IgD-negative memory B cell (primary cell): ENCODE data around the gene AJAP1. TPM values are rescaled to one million over a fixed set of nuclear protein-coding genes. Genes with fewer than 3 reads are reported as not detected.

Experiments
- H3K27ac Mint-ChIP-seq, 3 donors: one replicate each; pipeline ENCODE4 v1.8.0; 2020 to 2022; ENCODE audit warnings: mild to moderate bottlenecking in 3 of 3, mixed read lengths in 3 of 3, moderate library complexity in 1 of 3
- H3K27me3 Mint-ChIP-seq: one replicate; pipeline ENCODE4 v1.8.0; 2021; ENCODE audit warnings: mixed read lengths
- H3K36me3 Mint-ChIP-seq: one replicate; pipeline ENCODE4 v1.8.0; 2020; ENCODE audit warnings: mild to moderate bottlenecking, mixed read lengths
- H3K4me1 Mint-ChIP-seq, 3 donors: one replicate each; pipeline ENCODE4 v1.8.0; 2020 to 2022; ENCODE audit warnings: mixed read lengths in 3 of 3, mild to moderate bottlenecking in 1 of 3
- H3K4me3 Mint-ChIP-seq, 4 donors: one replicate each; pipeline ENCODE4 v1.8.0; 2020 to 2022; ENCODE audit warnings: mild to moderate bottlenecking in 4 of 4, mixed read lengths in 4 of 4, moderate library complexity in 3 of 4
- H3K9me3 Mint-ChIP-seq, 3 donors: one replicate each; pipeline ENCODE4 v1.8.0; 2020 to 2021; ENCODE audit warnings: mixed read lengths in 3 of 3, mild to moderate bottlenecking in 1 of 3
- polyA plus RNA-seq: library from polyadenylated mRNA; unstranded; fragments of 300-500 nt; fragmentation: Illumina TruSeq; gene quantifications from one replicate; pipeline ENCODE4 v1.2.3, GENCODE V29; 2021

The AJAP1 gene
- polyA plus RNA-seq, 1 donor from 2014 or later = not detected

DNA sequence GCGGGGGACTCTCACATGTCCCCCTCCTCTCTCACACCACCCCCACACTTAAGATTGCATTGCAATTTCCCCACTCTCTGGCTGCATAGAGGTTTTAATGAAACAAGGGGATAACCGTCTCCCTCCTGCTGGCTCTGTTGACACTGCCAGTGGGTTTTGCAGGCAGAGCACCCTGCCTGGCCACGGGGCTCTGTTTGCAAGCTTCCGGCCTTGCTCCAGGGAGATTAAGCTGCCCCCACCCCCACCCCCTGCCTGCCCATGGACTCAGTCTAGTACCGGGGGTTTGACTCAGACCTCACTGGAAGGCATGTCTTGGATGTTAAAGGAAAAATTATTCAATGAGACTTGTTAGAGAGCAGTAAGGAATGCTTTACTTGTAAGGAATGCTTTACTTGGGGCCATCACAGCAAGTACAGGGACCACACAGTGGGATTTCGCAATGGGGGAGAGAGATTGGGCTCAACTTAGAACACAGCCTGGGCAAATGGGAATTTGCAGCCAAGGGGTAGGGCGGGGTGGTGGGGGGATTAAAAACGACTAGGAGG is 101.0 kb downstream of the AJAP1 start:
- peaks cover 3% of the 10 kb centered on the region for H3K27me3 Mint-ChIP-seq
- peaks cover 0 to 2% (median 0%) of the 10 kb centered on the region in 3 donors for H3K4me1 Mint-ChIP-seq
- H3K36me3 Mint-ChIP-seq = no peaks in the 10 kb centered on the region
- H3K4me3 Mint-ChIP-seq = no peak overlapping the region
- no peak overlapping the region for H3K27ac Mint-ChIP-seq
- peaks cover 2 to 16% (median 3%) of the 10 kb centered on the region in 3 donors for H3K9me3 Mint-ChIP-seq

DNA sequence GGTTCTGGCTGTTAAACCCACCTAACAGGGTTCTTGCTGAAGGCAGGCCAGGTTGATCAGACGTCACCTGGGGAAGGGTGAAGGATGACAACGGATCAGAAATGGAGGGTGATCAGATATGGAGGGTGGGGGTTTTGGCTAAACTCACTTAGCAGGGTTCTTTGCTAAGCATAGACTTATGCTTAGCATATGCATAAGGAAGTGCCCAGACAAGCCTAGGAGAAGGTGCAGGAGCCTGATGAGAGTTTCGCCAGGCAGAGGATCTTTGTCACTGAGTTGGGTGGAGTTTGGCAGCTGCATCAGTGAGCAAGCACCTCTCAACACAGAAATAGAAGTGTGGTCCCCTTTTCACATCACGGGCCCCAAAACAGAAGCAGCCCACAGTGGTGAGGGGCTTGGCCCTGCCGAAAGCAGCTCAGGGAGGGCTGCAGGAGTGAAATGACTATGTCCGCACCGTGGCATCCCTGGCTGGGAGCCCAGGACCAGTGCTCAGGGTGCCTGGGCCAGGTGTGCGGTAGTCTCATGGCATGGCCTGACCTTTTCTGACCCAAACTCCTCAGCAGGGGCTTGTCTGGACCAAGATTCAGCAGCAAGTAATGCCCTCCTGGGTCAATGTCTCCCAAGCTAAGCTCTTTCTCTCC is 101.6 kb downstream of the AJAP1 start:
- Mint-ChIP-seq H3K4me1 (peaks cover 0 to 2% (median 0%) of the 10 kb centered on the region in 3 donors), H3K36me3 (no peaks in the 10 kb centered on the region), H3K9me3 (peaks cover 2 to 16% (median 3%) of the 10 kb centered on the region in 3 donors), H3K27ac (no peak overlapping the region), H3K27me3 (peaks cover 3% of the 10 kb centered on the region), H3K4me3 (no peak overlapping the region)

DNA sequence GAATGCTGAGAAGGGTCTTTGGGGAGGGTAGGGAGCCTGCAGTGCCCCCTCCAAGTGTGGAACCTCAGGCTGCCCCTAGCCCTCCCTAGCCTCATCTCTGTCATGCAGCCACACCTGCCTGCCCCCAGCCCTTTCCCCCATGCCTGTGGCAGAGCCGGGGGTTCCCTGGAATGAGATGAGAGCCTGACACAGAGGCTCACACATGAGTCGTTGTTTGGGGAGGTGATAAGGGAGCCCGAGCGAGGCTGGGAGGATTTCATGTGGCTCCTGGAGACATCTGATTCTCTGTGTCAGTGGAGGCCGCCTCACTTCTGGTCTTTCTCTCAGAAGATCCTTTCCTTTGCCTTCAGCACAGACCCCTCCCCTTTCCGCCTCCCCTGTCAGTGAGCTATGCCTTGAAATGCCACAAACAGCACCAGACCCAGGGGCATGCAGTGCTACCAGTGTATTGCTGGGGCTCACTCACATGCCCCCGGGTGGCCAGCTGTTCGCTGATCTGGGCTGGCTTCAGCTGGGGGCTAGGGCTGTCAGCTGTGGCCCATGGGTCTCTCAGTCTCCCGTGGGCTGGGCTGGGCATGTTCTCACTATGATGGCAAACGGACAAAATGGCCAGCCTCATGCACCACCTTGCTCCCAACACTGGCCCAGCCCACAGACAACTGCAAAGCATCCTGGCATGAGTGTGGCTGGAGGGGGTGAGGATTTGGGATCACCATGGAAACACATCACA is 102.6 kb downstream of the AJAP1 start:
- Mint-ChIP-seq H3K4me3 (no peak overlapping the region), H3K4me1 (peaks cover 0 to 2% (median 0%) of the 10 kb centered on the region in 3 donors), H3K27ac (no peak overlapping the region)

DNA sequence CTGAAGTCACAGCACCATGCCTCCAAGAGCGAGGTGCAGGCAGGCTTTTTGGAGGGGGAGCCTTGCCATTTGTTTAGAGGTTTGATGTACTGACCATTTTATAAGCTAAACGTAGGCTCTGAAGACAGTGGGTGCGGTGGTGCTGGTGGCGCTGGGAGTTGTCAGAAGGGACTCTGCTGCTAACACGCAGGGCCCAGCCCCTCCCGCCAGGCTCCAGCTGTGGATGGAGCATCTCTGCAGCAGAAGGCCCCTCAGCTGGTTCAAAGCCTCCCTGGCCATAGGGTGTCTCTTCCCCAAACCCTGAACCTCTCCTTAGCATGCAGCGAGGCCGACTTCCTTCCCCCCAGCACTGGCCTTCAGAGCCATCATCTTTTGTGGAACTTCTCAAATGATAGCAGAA is 105.3 kb downstream of the AJAP1 start:
- H3K9me3 Mint-ChIP-seq = peaks cover 2 to 10% (median 3%) of the 10 kb centered on the region in 3 donors
- H3K36me3 Mint-ChIP-seq = no peaks in the 10 kb centered on the region
- H3K27me3 Mint-ChIP-seq = no peaks in the 10 kb centered on the region
- peaks cover 0 to 2% (median 0%) of the 10 kb centered on the region in 3 donors for H3K4me1 Mint-ChIP-seq
- no peak overlapping the region for H3K27ac Mint-ChIP-seq
- peak overlapping the region in 1 of 4 donors; percentile 23 for H3K4me3 Mint-ChIP-seq

More for the DNA sequence above, 102.6 kb downstream of the AJAP1 start:
- H3K27me3 Mint-ChIP-seq = no peaks in the 10 kb centered on the region
- no peaks in the 10 kb centered on the region for H3K36me3 Mint-ChIP-seq
- peaks cover 2 to 16% (median 3%) of the 10 kb centered on the region in 3 donors for H3K9me3 Mint-ChIP-seq

- H3K27ac Mint-ChIP-seq = no peak overlapping the region
- H3K4me3 Mint-ChIP-seq = peak overlapping the region in 1 of 4 donors; percentile 23
- peaks cover 0 to 2% (median 0%) of the 10 kb centered on the region in 3 donors for H3K4me1 Mint-ChIP-seq
- no peaks in the 10 kb centered on the region for H3K27me3 Mint-ChIP-seq
- H3K36me3 Mint-ChIP-seq = no peaks in the 10 kb centered on the region
- H3K9me3 Mint-ChIP-seq = peaks cover 1 to 10% (median 2%) of the 10 kb centered on the region in 3 donors
Observed at GRCh38 chr1:4760088-4760487, 105.7 kb downstream of the AJAP1 start.

GRCh38 chr1:4761324-4761723 is 106.9 kb downstream of the AJAP1 start:
- H3K4me1 Mint-ChIP-seq = peaks cover 0 to 2% (median 0%) of the 10 kb centered on the region in 3 donors
- peaks cover 2% of the 10 kb centered on the region for H3K27me3 Mint-ChIP-seq
- H3K9me3 Mint-ChIP-seq = peaks cover 1 to 10% (median 2%) of the 10 kb centered on the region in 3 donors
- no peaks in the 10 kb centered on the region for H3K36me3 Mint-ChIP-seq
- no peak overlapping the region for H3K27ac Mint-ChIP-seq
- H3K4me3 Mint-ChIP-seq = no peak overlapping the region

DNA sequence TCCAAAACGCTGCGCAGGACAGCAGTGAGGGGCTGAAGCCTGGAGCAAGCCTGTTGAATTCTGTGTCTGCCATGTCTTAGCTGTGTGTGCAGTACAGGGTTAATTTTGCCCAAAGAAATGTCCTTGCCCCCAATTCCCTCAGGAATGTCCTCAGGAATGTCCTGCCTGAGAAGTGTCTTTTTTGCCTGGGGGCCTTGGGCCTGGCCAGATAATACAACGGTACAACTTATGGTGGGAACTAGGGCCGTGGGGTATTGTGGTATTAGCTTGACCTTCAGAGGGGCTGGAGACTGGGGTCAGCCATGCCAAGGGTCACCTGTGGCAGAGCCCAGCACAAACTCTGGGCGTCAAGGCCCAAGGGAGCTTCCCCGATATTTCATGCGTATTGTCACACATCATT is 107.7 kb downstream of the AJAP1 start:
- peaks cover 2% of the 10 kb centered on the region for H3K27me3 Mint-ChIP-seq
- peaks cover 0 to 2% (median 0%) of the 10 kb centered on the region in 3 donors for H3K4me1 Mint-ChIP-seq
- no peak overlapping the region for H3K4me3 Mint-ChIP-seq
- H3K27ac Mint-ChIP-seq = no peak overlapping the region
- H3K9me3 Mint-ChIP-seq = peaks cover 1 to 10% (median 2%) of the 10 kb centered on the region in 3 donors
- H3K36me3 Mint-ChIP-seq = no peaks in the 10 kb centered on the region

DNA sequence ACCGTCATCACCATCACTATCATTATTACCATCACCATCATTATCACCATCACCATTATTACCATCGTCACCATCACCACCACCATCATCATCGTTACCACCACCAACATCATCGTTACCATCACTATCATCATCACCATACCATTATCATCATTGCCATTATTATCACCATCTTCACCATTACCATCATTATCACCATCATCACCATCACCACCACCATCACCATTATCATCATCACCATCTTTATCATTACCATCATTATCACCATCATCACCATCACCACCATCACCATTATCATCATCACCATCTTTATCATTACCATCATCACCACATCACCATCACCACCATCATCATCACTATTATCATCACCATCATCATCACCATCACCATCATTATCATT is 112.9 kb downstream of the AJAP1 start:
- no peaks in the 10 kb centered on the region for H3K9me3 Mint-ChIP-seq
- H3K27ac Mint-ChIP-seq = no peak overlapping the region
- no peak overlapping the region for H3K4me3 Mint-ChIP-seq
- H3K4me1 Mint-ChIP-seq = no peaks in the 10 kb centered on the region
- H3K27me3 Mint-ChIP-seq = peaks cover 2% of the 10 kb centered on the region
- H3K36me3 Mint-ChIP-seq = no peaks in the 10 kb centered on the region

DNA sequence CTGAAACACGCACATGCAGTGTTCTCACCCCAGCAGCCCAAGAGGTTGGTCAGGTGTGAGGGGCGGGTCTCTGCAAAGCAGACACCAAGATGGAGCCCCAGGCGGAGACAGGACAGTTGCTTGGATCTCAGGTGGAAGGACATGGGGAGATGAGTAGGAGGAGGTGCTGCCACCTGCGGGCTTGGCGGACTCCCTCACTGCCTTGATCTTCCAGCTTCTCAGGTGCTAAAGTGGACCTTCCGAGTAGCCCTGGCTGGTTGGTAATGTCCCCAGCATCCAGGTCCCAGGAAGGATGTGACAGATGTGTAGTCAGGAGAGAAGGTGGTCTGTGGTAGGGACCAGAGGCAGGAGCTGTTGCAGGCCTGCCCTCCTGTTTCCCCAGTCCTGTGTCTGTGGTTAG is 114.1 kb downstream of the AJAP1 start:
- H3K27me3 Mint-ChIP-seq = peaks cover 2% of the 10 kb centered on the region
- no peaks in the 10 kb centered on the region for H3K36me3 Mint-ChIP-seq
- no peaks in the 10 kb centered on the region for H3K4me1 Mint-ChIP-seq
- no peak overlapping the region for H3K4me3 Mint-ChIP-seq
- H3K27ac Mint-ChIP-seq = no peak overlapping the region
- no peaks in the 10 kb centered on the region for H3K9me3 Mint-ChIP-seq

DNA sequence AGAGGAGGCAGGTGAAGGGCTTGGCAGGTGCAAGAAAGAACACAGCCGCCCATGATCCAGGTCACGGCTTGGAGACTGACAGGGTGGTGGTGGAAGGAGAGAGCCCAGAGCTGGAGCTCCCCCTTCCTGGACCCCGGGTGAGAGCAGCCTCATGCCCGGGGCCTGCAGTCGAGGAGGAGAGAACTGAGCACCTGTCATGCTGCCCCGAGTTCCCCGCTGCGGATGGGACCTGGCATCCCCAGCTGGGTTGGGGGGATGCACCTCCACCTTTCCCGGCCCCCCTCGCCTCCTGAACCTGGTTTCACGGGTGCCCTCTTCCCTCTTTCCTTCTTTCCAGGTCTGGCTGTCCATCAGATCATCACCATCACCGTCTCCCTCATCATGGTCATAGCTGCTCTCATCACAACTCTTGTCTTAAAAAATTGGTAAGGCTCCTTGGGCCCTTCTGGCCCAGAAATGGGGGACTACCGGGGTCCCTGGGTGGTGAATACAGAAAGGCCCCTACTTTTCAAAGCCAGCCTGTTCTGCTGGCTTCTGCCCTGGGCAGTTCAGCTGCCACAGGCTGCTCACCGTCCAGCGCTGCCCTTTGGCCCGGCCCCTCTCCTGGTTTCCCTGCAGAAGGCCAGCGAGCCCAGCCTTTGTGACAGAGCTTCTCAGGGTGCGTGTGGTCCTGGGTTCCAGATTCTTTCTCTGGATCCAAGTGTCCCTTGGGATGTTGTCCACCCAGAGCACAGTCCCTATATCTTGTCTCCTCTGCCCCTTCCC is 115.3 kb downstream of the AJAP1 start:
- Mint-ChIP-seq H3K36me3 (no peaks in the 10 kb centered on the region), H3K27ac (no peak overlapping the region)

DNA sequence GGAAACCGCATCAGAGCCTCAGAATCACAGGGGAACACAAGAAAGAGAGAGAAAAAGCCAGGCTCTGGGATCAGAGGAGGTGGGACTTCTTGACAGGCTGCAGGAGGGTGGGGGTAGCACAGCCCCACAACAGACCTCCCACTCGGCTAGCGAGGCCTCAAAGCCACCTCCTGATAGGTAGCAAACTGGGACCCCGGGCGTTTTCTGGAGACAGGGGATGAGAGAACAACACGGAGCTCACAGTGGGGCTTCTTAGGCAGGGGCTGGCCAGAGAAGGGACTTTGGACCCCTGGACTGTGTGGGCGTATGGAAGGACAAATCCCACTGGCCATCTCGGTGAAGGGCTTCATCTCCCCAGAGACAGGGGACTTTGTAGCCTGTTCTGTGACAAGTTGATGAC is 116.3 kb downstream of the AJAP1 start:
- H3K27ac Mint-ChIP-seq = no peak overlapping the region
- no peaks in the 10 kb centered on the region for H3K36me3 Mint-ChIP-seq
- no peaks in the 10 kb centered on the region for H3K9me3 Mint-ChIP-seq
- H3K27me3 Mint-ChIP-seq = peaks cover 1% of the 10 kb centered on the region
- H3K4me3 Mint-ChIP-seq = no peak overlapping the region
- H3K4me1 Mint-ChIP-seq = no peaks in the 10 kb centered on the region

More for the DNA sequence above, 115.3 kb downstream of the AJAP1 start:
- H3K4me1 Mint-ChIP-seq = no peaks in the 10 kb centered on the region
- H3K4me3 Mint-ChIP-seq = no peak overlapping the region
- H3K27me3 Mint-ChIP-seq = peaks cover 3% of the 10 kb centered on the region
- no peaks in the 10 kb centered on the region for H3K9me3 Mint-ChIP-seq

- Mint-ChIP-seq H3K36me3 (no peaks in the 10 kb centered on the region), H3K27me3 (peaks cover 1% of the 10 kb centered on the region), H3K27ac (no peak overlapping the region), H3K4me1 (no peaks in the 10 kb centered on the region), H3K4me3 (no peak overlapping the region), H3K9me3 (no peaks in the 10 kb centered on the region)
Observed at GRCh38 chr1:4771267-4771666, 116.9 kb downstream of the AJAP1 start.

DNA sequence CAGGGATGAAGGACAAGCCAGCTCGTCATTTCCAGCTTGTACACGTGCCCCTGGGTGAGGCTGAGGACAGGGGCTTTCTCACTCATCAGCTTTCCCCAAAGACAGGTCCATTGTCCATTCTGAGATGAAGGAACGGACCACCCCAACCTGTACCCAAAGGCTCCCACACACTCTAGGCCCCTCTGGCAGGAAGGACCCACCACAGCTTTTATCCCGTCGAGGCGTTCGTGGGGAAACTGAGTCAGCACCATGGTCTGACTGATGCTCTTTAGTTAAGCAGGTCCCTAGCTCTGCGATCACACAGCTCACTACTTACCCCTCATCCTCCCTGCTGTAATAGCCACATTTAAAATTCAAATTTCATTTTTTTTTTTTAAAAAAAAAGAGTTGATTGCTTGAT is 117.3 kb downstream of the AJAP1 start:
- H3K4me3 Mint-ChIP-seq = no peak overlapping the region
- H3K27me3 Mint-ChIP-seq = peaks cover 1% of the 10 kb centered on the region
- H3K9me3 Mint-ChIP-seq = no peaks in the 10 kb centered on the region
- H3K27ac Mint-ChIP-seq = no peak overlapping the region
- no peaks in the 10 kb centered on the region for H3K36me3 Mint-ChIP-seq
- no peaks in the 10 kb centered on the region for H3K4me1 Mint-ChIP-seq

GRCh38 chr1:4772294-4773010 is 118.0 kb downstream of the AJAP1 start:
- no peaks in the 10 kb centered on the region for H3K36me3 Mint-ChIP-seq
- peaks cover 1% of the 10 kb centered on the region for H3K27me3 Mint-ChIP-seq
- H3K27ac Mint-ChIP-seq = no peak overlapping the region
- H3K4me3 Mint-ChIP-seq = no peak overlapping the region
- H3K4me1 Mint-ChIP-seq = no peaks in the 10 kb centered on the region
- H3K9me3 Mint-ChIP-seq = no peaks in the 10 kb centered on the region
